SU-DHL-6 (cell line): ENCODE results near the gene HSDL1.

Experiments
- EZH2phosphoT487 ChIP-seq: fragments of 200-600 bp; sonication (generic), shearing (Covaris generic); conservative IDR thresholded peaks from 2 replicates; pipeline ENCODE4 v1.6.1; 2018; ENCODE audit warnings: mild to moderate bottlenecking, antibody characterized with exemption, low read length, moderate library complexity, mixed read lengths
- TF ChIP-seq, protein P1 (sequence below): fragments of 200-600 bp; sonication (generic); IDR thresholded peaks from one replicate; pipeline ENCODE4 v1.5.1; 2017; ENCODE audit warnings: antibody characterized with exemption, mild to moderate bottlenecking, low read length, moderate library complexity; ENCODE audit not compliant: insufficient read depth, poor library complexity, severe bottlenecking

DNA sequence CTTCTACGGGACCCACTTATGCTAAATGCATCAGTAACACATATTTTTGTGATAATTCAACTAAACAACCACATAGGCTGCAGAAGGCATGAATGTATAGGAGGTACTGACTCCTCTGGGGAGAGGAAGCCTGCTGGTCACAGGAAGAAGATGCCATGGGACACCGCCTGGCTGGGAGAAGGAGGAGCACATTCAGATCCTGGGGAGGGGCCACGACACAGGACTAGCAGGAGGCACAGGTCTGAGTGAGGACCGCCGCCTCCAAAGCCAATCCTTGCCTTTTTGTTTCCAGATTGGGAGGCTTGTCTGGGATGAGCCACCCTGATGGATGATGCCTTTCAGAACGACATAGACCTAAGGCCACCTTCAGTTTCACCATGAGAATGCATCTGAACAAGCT lies 62.9 kb downstream of the HSDL1 start:
- TF ChIP-seq, protein P1, sequence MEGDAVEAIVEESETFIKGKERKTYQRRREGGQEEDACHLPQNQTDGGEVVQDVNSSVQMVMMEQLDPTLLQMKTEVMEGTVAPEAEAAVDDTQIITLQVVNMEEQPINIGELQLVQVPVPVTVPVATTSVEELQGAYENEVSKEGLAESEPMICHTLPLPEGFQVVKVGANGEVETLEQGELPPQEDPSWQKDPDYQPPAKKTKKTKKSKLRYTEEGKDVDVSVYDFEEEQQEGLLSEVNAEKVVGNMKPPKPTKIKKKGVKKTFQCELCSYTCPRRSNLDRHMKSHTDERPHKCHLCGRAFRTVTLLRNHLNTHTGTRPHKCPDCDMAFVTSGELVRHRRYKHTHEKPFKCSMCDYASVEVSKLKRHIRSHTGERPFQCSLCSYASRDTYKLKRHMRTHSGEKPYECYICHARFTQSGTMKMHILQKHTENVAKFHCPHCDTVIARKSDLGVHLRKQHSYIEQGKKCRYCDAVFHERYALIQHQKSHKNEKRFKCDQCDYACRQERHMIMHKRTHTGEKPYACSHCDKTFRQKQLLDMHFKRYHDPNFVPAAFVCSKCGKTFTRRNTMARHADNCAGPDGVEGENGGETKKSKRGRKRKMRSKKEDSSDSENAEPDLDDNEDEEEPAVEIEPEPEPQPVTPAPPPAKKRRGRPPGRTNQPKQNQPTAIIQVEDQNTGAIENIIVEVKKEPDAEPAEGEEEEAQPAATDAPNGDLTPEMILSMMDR = no peak
- no peak for TF ChIP-seq EZH2phosphoT487
